NT2/D1 (cell line): ENCODE results near the gene SMIM28.

Source experiments
- SUZ12 ChIP-seq: IDR thresholded peaks from 2 replicates; pipeline ENCODE4 v1.6.1; 2011; ENCODE audit not compliant: insufficient read length, insufficient read depth; ENCODE audit errors: extremely low read depth
- YY1 ChIP-seq: IDR thresholded peaks from 2 replicates; pipeline ENCODE4 v1.6.1; 2011; ENCODE audit not compliant: insufficient read length, insufficient read depth
- ZNF274 ChIP-seq: IDR thresholded peaks from 2 replicates; pipeline ENCODE4 v1.6.1; 2011; ENCODE audit warnings: mild to moderate bottlenecking, low read depth, low read length

DNA sequence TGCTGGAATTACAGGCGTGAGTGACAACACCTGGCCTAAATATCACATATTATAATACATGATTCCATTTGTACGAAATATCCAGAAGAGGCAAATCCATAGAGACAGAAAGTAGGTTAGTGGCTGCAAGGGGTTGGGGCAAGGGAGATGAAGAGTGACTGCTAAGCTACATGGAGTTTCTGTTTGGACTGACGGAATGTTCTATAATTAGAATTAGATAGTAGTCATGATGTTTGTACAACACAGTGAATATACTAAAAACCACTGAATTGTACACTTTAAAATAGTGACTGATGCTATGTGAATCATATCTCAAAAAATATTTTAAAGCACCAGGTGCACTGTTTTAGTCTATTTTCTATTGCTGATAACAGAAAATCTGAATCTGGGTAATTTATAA, 22.6 kb downstream of the SMIM28 start:
- TF ChIP-seq ZNF274 (no peak), YY1 (no peak), SUZ12 (no peak)
